GM10847 (cell line): ENCODE measurements around the gene ATRN.

Source experiments
- POLR2A ChIP-seq: IDR thresholded peaks from 2 replicates; pipeline ENCODE4 v1.6.1; 2011; ENCODE audit not compliant: insufficient read length; ENCODE audit errors: extremely low read depth

Gene ATRN

DNA sequence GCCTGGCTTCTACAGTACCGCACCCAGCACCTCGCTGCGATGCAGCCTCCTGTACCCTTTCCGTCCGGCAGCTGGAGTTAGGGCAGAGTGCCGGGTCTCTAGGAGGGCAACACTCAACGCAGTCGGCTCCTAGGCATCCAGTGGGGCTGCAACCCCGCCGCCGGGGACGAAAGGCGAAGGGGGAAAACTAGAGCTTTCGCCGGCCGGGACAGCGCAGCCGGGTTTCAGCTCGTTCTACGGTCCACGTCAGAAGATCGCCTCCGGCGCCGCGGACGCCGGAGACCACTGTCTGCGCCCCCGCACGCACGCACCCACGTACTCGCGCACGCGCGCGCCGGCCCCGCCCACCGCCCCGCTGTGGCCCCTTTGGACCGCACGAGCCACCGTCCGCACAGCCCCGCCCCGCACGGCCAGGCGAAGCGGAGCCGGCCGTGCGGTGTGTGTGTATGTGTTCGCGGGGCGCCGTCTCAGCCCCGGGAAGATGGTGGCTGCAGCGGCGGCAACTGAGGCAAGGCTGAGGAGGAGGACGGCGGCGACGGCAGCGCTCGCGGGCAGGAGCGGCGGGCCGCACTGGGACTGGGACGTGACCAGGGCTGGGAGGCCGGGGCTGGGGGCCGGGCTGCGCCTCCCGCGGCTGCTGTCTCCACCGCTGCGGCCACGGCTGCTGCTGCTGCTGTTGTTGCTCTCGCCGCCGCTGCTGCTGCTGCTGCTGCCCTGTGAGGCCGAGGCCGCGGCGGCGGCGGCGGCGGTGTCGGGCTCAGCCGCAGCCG lies at the start of gene ATRN:
Gene ATRN (plus strand): TSS at position 392 of the 770 bp plus-strand sequence. CDS start 90 bp downstream, at position 482.
- peak; percentile 87 for TF ChIP-seq POLR2A

DNA sequence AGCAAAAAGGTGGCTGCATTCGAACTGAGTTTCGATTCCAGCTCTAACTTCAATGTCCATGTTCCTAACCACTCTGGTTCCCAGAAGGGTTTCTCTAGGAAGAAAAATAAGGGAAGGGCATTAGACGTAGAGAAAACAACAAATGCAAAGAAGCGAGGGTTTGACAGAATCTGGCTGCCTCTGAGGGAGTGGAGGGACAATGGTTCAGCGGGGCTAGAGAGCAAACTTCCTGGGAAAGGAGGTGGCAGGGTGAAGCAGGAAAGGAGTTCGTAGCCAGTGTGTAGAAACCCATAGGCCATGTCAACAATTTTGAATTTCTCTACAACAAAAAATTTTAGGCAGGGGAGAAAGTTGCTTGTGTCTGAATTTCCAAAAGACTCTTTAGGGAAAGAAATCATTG lies 48.8 kb upstream of the ATRN start:
- TF ChIP-seq POLR2A: no peak

DNA sequence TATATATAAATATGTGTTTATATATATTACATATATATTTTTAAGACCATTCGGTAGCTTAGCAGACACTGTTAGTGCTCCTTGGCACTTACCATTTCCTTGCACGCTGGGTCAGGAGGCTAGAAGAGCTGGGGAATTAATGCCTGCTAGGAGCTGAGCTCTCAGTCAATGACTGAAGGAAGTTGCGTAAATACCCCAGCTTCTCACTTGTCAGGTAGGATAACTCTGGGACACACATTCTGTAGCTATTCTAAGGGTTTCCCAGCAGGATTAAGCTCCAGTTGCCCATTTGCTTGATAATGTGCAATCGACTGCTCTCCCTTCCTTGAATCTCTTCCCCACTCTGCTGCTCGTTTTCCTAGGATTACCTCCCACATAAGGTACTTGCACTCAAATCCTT lies 47.7 kb upstream of the ATRN start:
- no peak for TF ChIP-seq POLR2A

DNA sequence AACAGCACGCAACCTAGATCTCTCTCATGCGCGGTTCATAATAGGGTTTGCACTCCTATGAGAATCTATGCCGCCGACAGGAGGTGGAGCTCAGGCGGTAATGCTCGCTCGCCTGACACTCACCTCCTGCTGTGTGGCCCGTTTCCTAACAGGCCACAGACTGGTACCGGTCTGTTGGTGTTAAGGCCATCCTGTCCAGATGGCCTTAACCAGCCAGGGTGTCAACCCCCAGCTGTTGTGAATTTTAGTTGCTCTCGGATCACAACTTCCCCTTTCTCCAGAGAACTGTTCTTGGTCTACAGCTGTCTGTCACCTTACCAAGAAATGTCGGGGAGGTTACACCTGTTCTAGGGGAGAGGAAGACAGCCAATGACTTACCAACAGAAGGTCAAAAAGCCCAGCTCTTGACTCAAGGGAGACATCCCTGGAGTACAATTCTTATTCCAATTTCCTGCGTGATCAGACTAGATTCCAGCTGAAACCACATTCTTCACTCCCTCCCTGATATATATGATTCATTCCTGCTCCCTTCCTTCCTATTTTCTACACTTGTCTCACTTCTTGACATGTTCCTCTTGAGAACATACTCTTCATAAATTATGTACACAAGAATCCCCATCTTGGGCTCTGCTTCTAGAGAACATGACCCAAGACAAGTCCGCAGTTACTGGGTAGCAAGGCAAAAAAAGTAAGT lies 40.3 kb upstream of the ATRN start:
- TF ChIP-seq POLR2A: no peak

DNA sequence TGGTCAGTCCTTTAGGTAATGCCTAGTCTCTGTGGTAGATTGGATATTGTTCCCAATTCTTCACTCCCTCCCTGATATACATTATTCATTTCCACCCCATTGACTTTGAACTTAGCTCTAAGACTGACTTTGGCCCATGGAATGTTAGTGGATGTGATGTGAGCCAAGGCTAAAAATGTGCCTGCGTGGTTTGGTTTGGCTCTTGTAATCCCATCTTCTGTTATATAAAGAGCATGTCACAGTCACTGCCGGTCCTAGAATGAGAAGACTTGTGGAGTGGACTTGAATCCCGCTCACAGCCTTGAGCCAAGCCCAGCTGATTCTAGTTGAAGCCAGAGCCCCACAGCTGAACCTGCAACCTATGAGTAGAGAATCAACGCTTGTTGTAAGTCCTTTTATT lies 39.7 kb upstream of the ATRN start:
- TF ChIP-seq POLR2A: no peak

DNA sequence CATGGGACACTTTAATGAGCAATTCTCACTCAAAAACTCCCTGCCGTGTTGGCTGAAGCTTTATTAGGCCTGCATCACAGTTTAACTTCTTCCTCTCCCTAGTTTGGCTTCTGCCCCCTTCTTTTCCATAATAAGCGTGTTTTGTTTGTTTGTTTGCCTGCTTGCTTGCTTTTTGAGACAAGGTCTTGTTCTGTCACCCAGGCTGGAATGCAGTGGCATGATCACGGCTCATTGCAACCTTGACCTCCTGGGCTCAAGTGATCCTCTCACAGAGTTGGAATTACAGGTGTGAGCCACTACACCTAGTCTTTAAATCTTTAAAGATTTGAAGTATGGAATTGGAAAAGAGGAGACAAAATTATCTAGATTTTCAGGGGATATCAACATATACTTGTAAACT lies 38.0 kb upstream of the ATRN start:
- TF ChIP-seq POLR2A: no peak

DNA sequence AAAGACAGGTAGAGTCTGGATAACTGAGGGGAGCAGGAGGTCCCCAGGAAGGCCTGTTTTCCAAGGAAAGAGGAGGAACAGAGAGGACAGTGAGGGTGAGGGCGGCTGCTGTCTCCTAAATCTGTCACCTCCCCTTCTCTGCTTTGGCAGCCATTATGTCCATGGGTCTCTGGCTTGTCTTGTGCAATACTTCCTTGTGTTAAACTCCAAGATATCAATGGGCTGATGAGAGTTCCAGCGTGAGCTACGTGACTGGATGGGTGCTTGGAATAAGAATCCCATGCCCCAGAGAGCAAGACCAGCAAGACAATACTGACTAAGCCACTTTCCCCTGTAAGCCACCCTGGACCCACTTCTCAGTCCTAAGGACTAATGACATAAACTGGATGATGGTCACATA lies 37.1 kb upstream of the ATRN start:
- TF ChIP-seq POLR2A: no peak

DNA sequence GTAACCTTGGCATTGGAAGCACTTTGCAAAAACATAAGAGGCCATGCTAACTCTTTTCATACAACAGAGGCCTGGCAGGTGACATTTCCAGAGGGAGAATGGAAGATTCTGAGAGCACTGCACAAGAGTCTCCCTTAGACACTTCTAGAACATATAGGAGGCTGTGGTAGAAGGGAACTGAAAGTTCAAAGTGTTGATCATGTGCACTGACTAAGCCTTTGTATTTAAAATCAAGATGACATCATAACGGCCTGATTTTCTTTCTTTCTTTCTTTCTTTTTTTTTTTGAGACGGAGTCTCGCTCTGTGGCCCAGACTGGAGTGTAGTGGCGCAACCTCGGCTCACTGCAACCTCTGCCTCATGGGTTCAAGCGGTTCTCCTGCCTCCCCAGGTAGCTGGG lies 36.6 kb upstream of the ATRN start:
- TF ChIP-seq POLR2A: no peak

DNA sequence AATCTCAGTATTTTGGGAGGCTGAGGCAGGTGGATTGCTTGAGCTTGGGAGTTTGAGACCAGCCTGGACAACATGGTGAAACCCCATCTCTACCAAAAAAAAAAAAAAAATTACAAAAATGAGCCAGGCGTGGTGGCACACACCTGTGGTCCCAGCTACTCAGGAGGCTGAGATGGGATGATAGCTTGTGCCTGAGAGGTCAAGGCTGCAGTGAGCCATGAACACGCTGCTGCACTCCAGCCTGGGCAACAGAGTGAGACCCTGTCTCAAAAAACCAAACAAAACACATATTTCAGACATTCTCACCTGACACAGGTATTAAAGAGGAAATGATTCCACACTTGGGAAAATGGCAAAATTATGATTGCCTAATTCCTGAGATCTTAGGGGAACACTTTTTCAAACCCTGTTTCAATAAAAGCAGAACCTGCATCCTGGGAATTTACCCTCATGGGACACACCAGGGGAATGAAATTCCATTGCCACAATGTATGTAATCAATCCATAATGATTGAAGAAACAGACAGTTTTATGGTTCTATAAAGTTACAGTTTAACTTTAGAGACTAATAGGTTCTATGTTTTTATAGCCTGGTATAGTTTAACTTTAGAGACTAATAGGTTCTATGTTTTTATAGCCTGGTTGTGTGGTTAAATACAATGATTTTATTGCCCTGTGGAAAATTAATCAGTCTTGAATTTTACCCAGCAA lies 33.8 kb upstream of the ATRN start:
- no peak for TF ChIP-seq POLR2A

DNA sequence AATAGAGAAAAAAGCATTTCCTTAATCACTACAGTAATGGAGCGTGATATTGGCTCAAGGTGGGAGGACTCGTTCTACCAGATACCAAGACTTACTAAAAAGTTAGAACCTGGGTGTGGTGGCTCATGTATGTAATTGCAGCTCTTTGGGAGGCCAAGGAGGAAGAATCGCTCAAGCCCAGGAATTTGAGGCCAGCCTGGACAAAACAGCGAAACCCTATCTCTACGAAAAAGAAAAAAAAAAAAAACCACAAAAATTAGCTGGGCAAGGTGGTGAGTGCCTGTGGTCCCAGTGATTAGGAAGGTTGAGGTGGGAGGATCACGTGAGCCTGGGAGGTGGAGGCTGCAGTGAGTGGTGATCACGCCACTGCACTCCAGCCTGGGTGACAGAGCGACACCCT lies 24.0 kb upstream of the ATRN start:
- TF ChIP-seq POLR2A: no peak

DNA sequence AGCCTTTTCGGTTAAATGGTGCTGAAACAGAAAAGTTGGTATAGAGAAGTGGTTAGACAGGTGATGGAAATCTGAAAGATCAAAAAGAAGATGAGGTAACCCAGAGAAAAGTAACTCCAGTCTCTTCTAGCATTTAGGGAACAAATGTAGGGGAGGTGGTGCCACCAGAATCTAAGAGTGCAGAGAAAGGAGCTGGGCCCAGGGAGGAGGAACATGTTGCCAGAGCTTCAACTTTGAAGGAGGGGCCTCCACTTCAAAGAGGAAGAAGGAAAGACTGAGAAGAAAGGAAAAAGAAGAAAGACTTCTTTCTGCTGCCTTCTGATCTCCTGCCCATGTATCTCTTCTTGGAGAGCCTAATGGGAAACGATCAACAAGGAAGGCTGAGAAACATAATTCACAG lies 23.5 kb upstream of the ATRN start:
- no peak for TF ChIP-seq POLR2A

DNA sequence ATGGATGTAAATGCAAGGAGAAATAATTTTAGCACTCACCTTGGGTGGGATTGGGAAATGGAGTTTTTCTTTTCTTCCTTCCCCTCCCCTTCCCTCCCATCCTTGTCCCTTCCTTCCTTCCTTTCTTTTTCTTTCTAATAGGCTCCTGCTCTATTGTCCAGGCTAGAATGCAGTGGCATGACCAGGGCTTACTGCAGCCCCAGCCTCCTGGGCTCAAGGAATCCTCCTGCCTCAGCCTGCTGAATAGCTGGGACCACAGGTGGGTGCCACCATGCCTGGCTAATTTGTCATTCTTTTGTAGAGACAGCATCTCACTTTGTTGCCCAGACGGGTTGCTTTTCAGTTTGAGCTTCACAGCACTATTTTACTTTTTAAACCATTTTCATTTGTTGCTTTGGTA lies 21.5 kb upstream of the ATRN start:
- no peak for TF ChIP-seq POLR2A

DNA sequence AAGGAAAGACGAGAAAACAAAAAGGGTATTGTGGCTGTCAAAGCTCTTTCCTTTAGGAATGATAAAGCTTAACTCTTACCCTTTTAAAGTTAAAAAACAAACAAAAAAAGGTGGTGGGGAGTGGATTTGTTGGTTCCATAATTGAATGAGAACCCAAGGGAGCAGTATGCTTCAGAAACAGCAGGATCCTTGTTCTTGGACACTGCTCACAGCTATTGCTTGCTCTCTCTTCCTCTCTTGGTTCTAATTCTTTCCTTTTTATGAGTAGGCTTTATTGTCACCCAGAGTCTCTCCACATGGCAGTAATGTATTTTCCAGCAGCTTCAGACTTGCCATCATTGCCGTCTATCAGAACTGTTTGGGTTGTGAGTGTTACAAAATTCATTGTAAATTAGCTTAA lies 18.7 kb upstream of the ATRN start:
- no peak for TF ChIP-seq POLR2A

DNA sequence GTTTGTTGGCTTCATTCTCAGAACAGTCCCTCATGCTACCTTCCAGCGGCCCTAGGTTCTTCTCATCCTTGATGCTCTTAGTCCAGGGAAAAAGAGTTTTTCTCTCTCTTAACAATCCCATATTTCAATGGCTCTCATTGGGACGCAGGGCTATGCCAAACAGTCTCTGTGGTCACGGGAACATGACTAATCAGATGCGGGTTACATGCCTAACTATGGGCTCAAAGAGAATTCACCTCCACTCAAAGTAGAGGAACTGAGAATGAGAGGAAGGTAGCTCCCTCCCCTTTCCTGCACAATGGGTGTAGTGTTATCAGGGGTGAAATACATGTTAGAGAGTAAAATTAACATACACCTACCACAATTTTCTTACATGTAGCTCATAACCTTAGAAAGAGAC lies 18.1 kb upstream of the ATRN start:
- TF ChIP-seq POLR2A: no peak

DNA sequence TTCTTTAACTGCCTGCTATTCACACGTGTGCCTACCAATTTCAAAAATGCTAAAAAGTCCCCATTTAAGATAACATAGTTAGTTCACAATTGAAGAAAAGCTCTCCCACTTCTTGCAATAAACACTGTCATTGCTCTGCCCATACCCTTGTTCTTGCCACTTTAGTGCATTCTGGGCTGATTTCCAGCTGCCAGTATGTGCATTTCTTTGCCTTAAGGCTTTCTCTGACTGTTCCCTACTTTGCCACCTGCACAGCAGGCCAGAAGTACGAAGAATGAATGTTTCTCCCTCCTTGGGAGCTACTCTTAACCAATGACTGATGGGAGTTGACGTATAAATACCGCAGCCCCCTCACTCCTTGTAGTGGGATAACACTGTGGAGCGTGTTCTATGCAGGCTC lies 16.0 kb upstream of the ATRN start:
- no peak for TF ChIP-seq POLR2A

DNA sequence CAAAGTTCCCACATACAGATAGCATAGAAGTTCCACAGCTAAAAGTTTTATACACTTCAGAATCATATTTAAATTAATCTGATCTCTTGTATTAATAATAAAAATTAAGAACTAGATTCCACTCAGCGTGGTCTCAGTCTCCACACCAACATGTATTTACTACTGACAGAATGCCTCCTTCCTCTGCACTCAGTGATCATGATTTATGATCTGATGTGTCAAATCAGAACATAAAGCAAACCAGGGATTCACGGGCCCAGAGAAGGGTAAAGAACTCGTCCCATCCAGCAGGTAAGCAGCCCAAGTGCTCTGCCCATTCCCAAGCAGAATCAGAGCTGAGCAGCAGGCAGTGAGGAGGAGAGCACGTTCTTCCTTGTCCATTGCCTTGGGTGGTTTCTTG lies 14.2 kb upstream of the ATRN start:
- TF ChIP-seq POLR2A: no peak

DNA sequence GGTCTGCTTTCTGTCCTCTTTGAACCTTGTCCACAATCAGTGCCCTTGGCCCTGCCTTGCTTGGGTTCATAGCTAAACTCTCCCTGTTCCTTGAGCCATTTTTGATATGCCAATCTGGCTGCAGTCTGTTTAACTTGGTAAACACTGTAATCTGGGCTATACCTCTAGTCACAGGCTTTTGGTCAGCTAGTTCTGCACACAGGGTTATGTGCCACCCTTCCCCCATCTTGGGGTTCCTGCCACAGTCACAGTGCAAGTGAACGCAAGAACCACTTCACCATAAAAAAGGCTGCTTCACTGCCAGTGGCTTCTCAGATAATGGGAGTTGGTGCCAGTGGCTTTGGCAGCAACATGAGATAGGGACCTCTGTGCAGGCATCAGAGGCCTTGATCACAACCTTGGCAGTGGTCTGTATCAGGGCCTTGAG lies 10.9 kb upstream of the ATRN start:
- TF ChIP-seq POLR2A: no peak

DNA sequence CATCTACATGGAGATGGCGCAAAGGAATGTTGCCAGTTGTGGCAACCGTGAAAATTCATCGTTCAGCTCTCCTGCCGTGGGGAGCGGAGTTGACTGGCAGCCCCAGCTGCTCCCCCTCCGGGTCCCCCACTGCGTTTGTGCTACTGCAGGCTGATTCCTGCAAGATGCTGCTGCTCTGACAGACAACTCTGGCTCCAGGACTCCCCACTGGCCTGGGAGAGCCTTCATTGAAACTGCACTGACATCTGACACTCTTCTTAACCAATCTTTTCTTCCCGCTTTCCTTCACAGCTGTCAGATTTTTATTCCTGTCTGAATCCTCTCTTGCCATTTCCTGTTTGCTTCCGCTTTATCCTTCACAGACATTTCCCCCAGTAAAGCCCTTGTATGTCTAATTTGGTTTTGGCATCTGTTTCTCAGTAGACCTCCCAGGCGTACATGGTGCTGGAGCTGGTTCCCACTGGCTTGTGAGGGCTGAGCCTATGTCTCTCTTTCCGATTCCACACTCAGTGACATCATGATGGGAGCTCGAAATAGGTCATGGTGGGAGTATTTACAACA lies 9.5 kb upstream of the ATRN start:
- TF ChIP-seq POLR2A: no peak
